CD4-positive, alpha-beta T cell treated with Interleukin-12 subunit alpha and Interleukin-12 subunit beta, for 1 hour (primary cell): Measurements from ENCODE around the gene HCN3.
A peak's percentile ranks its signal among the peaks of the same experiment; 100 is the strongest.

ENCODE experiments used
- DNase-seq: peaks from one replicate; pipeline ENCODE4 v3.0.0-alpha.2; 2020

Gene HCN3

GRCh38 chr1:155254714-155255242 is 22.5 kb upstream of the HCN3 start:
- DNase-seq: no peak

DNA sequence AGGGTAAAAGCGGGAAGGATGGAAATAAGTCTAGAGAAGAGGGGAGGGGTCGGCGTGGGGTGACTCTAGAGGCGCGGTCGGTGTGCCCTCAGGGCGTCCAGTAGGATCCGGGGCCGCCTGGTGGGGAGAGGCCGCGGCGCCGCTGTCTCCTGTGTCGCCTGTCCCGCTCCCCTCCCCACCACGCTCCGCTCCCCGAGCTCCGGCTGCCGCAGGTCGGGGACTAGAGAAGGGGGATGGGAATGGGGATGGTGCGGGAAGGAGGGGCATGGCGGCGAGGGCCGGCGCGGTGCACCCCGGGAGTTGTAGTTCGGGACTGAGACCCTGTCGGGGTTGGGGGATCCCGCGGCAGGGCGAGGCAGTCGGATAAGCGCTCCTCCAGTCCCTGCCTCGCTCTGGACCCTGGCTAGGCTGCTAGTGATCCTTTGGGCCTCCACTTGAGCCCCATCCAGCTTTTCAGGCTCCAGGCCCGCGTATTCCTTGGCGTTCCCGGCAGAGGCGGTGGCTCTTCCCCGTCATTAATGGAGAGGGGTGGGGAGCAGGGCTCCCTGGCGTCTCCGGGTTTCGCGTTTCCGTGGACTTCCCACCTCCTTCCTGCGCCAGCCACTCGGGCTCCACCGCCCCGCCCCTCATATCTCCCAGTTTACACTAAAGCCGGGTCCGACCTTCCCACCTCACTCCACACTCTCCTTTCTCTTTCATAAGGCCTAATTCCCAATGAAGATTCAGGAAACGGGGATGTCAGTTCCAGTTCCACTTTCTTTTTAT is 21.8 kb upstream of the HCN3 start, which contains the start of gene ENTREP3:
Gene ENTREP3, minus strand, starts transcription at position 241 of the 765 bp plus-strand sequence. CDS start 606 bp downstream, outside the sequence.
- peak; percentile 84 for DNase-seq

GRCh38 chr1:155256058-155256852 is 21.0 kb upstream of the HCN3 start:
- no peak for DNase-seq

GRCh38 chr1:155260276-155260675 is 17.0 kb upstream of the HCN3 start:
- no peak for DNase-seq

DNA sequence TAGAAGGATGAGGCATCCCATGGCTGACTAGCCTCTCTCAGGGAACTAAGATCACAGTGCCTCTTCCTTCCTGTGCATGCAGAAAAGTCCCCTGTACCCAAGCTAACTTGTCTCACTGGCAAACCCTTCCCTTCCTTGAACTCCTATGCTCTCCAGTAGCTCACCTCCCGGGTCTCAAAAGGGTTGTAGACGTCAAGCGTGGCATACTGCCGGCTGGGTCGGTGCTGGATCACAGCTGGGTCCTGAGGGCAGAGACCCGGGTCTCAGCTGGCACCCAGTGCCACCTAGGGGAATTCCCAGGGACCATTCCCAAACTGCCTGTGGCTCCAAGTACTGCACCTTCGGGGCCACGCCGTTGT is 15.8 kb upstream of the HCN3 start:
- DNase-seq: peak; percentile 24

DNA sequence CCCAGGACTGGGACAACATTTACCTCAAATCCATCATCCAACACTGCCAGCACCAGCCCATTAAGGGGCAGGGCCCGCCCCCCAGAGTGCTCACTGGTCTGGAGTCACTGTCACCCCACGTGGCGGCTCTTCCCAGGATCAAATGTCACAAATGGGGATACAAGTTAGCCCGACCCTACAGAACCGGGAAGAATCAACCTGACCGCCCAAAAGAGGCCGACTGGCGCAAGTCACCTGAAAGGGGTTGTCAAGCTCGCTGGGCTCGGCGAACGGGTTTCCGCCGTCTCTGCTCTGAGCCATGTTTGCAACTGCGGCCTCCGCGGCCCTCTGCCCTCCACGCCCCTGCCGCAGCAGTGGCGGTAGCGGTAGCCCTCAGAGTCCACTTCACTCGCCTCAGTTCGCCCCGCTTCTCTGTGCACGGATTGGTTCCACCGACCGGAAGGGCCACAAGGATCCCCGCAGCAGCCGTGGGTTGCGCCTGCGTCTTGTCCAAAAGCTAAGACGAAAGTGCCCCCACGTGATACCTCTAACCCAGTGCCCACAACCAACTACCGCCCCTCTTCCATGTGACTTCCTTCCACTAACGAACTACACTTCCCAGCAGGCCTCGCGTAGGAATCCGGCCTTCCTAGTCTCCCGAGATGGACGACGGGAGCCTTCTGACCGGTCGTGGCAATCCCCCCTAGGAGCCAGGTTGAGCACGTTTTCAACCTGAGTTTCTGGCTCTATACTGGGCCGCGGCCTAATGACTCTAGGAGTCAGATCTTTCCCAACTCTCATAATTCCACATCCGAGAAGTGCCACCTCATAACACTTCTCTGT is 15.2 kb upstream of the HCN3 start, which contains the start of gene SCAMP3:
Gene SCAMP3, minus strand, starts transcription at position 509 of the 822 bp plus-strand sequence. Its CDS starts 209 bp downstream, at position 300.
- DNase-seq: peak; percentile 91

GRCh38 chr1:155263067-155263466 is 14.2 kb upstream of the HCN3 start:
- no peak for DNase-seq

DNA sequence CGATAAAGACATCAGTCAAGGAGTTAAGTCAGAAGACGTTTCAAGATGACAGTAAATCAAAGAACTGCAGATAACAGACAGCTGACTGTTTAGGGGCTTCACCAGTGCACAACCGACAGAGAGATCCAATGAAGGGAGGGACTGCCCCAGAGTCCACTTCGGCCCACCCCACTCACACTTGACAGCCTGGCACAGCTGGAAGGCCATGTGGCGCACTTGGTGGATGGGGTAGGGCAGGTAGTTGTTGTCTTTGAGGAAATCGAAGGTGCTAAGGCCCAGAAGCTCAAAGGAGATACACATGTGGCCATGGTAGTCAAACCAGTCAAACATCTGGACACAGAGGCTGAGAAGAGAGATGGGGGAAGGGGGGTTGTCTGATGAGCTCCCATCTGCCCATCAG is 10.7 kb upstream of the HCN3 start:
- no peak for DNase-seq

GRCh38 chr1:155267373-155267772 is 9.9 kb upstream of the HCN3 start:
- no peak for DNase-seq

DNA sequence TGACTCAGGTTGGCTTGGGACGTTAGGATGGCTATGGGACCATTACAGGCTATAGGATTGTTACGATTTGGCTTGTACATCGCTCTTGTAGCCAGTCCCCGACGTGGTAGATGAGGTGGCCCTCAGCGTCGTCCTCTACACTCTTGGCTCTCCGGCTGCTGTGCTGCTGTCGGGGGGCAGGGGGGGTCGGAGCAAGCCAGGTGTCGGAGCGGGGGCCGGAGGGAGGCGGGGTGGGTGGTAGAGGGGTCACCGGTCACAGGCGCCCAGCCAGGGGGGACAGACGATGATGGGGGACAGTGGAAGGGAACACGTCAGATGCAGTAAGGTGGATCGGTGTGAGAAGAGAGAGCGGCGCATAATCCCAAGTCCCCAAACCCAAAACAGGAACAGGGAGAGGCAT is 8.6 kb upstream of the HCN3 start:
- DNase-seq: no peak

- DNase-seq: no peak
Measured at GRCh38 chr1:155269381-155269780, 7.9 kb upstream of the HCN3 start.

GRCh38 chr1:155272466-155273342 is 4.6 kb upstream of the HCN3 start:
- DNase-seq: no peak

- peak; percentile 94 for DNase-seq
Measured at GRCh38 chr1:155273343-155274245, 3.7 kb upstream of the HCN3 start, which contains the start of gene CLK2. TSS of gene CLK2 (minus strand) at chr1:155273504. CDS start at chr1:155270977, 2,527 bp downstream.

GRCh38 chr1:155277902-155278688 is 832 bp downstream of the HCN3 start:
- peak; percentile 77 for DNase-seq

DNA sequence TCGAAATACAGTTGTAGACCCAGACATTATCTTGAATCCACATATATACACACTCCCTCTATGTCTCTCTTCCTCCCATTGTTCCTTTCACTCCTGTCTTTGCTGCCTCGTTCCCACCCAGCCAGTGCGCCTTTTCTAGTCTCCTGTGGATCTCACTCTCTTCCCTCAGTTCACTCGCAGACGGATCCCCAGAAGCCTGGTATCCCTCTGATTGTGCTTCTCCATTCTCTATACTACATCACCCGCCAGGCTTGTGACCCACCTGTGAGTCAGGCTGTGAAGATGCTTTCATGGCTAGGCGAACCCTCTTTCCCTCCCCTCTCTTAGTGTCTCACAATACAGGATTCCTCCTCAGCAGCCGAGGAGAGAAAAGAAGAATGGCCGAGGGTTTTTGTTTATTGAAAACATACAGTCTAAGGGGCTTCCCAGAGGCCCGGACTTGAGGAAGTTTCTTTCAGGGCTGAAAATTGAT is 1.5 kb downstream of the HCN3 start:
- no peak for DNase-seq

DNA sequence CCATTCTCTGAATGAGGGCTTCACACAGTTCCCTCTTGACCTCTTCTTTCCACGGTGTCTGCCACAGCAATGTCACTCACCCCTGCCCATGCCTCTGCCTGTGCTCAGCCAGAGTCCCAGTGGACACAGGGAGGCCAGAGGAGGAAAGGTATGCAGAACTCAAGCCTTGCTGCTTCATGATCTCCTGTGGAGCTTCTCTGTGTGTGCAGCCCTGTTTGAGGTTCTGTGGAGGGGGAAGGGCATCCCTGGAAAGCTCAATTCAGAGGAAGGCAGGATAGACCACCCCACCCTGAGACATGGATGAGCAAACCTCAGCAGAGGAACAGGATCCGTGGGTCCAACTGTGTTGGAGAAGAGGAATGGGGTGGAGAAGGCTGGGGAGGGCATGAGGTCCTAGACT is 2.0 kb downstream of the HCN3 start:
- no peak for DNase-seq

DNA sequence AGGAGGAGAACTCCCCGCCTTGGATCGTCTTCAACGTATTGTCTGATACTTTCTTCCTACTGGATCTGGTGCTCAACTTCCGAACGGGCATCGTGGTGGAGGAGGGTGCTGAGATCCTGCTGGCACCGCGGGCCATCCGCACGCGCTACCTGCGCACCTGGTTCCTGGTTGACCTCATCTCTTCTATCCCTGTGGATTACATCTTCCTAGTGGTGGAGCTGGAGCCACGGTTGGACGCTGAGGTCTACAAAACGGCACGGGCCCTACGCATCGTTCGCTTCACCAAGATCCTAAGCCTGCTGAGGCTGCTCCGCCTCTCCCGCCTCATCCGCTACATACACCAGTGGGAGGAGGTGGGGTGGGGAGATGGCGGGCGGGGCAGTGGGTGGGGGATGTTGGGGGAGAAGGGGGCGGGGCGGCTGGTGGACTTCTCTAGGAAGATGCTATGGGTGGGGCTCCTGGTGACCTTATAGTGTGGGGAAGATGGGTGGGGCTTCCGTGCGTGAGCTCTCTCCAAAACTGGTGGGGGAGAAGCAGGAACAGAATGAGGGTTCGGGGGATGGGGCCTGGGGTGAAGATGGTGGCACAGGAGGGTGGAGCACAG is 5.3 kb downstream of the HCN3 start:
- DNase-seq: no peak

GRCh38 chr1:155284476-155284875 is 7.2 kb downstream of the HCN3 start:
- no peak for DNase-seq

GRCh38 chr1:155285063-155285462 is 7.8 kb downstream of the HCN3 start:
- DNase-seq: no peak
